Measurements from ENCODE around the gene ASPN. TPM values are rescaled to one million over a fixed set of nuclear protein-coding genes. Genes with fewer than 3 reads are reported as not detected.
"Not testable (repeated sequence)": the region's sequence is repeated elsewhere in the genome, so short reads cannot be mapped to it uniquely, and the experiment has no call there.

The ASPN gene
- total RNA-seq, 1 donor from 2014 or later = 4.0 TPM

GRCh38 chr9:92422611-92423338 is 59.5 kb downstream of the ASPN start:
- no peak for DNase-seq (ENCODE audit: low spot score)

- DNase-seq (ENCODE audit: low spot score) = no peak
Observed at GRCh38 chr9:92414566-92414965, 67.7 kb downstream of the ASPN start.

- not testable (repeated sequence) for DNase-seq (ENCODE audit: low spot score)
Observed at GRCh38 chr9:92411157-92411556, 71.1 kb downstream of the ASPN start.

- DNase-seq (ENCODE audit: low spot score) = no peak
Observed at GRCh38 chr9:92408747-92409478, 73.4 kb downstream of the ASPN start.

- no peak for DNase-seq (ENCODE audit: low spot score)
Observed at GRCh38 chr9:92407818-92408217, 74.5 kb downstream of the ASPN start.

- no peak for DNase-seq (ENCODE audit: low spot score)
Observed at GRCh38 chr9:92406477-92406876, 75.8 kb downstream of the ASPN start.

Small RNAs within 50 kb of the gene (microRNA-seq; reads per million reads assigned to microRNA genes)
- not detected for gene MIR4670 (ENCODE audit: borderline number of aligned reads)

Other genes starting within 250 kb of the ASPN start
- gene IARS1, start 188.8 kb downstream of the ASPN start, total RNA-seq = 96.7 TPM
- 28.7 TPM for gene NOL8, start 157.2 kb downstream of the ASPN start, total RNA-seq
- gene CENPP, start 156.6 kb downstream of the ASPN start, total RNA-seq = 4.0 TPM
- gene OGN, start 77.9 kb downstream of the ASPN start, total RNA-seq = 9.4 TPM
- 2.6 TPM for gene OMD, start 58.0 kb downstream of the ASPN start, total RNA-seq
- gene ECM2, start 53.5 kb upstream of the ASPN start, total RNA-seq = 71.3 TPM
- gene IPPK, start 187.6 kb upstream of the ASPN start, total RNA-seq = 10.1 TPM